Stimulated activated CD8-positive, alpha-beta memory T cell treated with anti-CD3 and anti-CD28 coated beads, Interleukin-4, amount 100 ng/mL, for 1 hour (primary cell): ENCODE results near the gene RASSF6.
"Not testable (repeated sequence)": the region's sequence is repeated elsewhere in the genome, so short reads cannot be mapped to it uniquely, and the experiment has no call there.

Experiments
- DNase-seq, 2 donors: peaks; one replicate each; pipeline ENCODE4 v3.0.0-alpha.2; 2020; ENCODE audit warnings: low read depth in 2 of 2, low spot score in 1 of 2

Gene RASSF6

DNA sequence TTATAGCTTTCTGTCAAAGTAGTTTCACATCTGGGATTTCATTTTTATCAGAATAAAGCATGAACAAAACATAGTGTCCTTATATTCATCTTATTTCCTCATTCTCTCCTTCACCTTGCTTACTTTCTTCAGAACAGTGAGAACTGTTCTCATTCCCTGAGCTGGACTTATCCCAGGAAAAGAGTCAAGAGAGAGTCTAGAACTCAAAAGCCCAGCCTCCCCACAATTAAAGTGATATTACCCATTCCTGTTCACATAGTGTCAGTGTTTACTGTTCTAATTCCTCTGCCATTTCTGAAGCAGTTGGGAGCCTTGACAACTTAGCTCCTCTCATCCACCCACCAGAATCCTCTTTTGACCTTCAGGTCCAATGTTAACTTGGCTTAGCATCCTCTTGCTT, 42.9 kb downstream of the RASSF6 start:
- DNase-seq = no peak

DNA sequence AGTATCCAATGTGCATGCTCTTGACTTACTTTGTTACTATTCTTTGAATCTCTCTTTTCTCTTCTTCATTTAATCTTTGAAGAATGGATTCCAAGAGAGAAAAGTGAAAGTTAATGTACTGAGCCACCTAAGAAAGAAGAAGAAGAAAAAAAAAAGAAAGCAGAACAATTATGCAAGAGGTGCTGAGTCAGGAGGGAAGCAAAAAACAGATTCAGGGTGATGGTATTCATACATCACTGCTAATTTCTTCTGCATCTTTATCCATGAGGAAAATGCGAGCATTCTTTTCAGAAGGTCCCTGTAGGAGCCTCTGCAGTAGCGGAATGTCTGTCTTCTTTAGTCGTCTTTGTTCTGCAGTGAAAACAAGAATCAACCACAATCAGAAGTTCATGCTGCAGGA, 43.9 kb downstream of the RASSF6 start:
- no peak for DNase-seq

DNA sequence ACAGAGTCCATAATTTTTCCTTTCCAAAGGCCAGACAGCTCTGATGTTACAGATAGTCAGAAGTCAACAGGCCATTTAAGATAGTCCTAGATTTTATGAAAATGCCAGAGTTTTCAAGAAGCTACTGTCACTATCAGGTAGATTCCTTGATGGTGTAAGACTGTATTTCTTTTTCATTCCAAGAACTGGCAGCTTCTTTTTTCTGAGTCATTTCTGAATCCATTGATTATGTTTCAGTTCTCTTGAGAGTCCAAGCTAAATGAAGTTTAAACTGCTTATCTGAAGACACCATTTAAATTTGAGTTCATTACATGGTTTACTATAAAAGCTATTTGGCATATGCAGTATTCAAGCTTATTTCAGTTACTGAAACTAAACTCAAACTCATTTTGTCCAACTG, 44.6 kb downstream of the RASSF6 start:
- DNase-seq = no peak

DNA sequence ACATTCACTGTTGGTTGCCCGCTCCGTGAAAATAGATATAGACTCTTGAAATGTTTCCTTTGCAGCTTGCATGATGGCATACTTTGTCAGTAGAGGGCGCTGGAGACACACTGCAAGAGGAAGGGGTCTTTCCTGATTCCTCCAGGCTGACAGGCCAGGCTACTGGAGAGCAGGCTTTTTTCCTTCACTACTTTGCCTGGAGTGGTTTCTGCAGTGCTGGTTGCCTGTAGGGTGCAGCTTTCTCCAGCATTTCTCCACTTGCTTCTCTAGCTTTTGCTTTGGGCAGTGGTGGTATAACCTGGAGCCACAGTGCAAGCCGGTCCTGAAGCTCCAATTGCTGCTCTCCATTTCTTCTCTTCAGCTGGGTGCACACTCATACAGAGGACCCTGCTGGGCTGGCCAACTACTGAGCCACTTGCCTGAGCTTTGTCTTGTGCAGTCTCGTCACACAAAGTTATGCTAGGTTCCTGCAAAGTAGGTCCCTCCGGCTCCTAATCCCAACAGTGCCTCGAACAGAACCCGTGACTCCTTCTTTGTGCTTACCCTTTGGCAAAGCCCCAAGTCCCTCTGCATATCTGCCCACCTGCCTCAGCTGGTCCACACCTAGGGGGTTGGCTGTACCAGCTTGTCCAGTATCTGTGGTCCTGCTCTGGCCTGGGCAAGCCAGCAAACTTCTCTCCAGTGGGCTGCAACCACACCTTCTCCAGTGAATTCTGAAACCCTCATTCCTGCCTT, 46.3 kb downstream of the RASSF6 start:
- DNase-seq = no peak

DNA sequence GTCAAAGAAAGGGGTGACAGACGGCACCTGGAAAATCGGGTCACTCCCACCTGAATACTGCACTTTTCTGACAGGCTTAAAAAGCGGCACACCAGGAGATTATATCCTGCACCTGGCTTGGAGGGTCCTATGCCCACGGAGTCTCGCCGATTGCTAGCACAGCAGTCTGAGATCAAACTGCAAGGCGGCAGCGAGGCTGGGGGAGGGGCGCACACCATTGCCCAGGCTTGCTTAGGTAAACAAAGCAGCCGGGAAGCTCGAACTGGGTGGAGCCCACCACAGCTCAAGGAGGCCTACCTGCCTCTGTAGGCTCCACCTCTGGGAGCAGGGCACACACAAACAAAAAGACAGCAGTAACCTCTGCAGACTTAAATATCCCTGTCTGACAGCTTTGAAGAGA, 69.4 kb downstream of the RASSF6 start:
- DNase-seq = not testable (repeated sequence)

DNA sequence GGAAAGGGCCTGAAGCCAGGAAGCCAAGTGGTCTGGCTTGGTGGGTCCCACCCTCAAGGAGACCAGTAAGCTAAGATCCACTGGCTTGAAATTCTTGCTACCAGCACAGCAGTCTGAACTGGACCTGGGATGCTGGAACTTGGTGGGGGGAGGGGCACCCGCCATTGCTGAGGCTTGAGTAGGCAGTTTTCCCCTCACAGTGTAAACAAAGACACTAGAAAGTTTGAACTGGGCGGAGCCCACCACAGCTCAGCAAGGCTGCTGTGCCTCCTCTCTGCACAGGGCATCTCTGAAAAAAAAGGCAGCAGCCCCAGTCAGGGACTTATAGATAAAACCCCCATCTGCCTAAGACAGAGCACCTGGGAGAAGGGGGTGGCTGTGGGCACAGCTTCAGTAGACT, 75.6 kb downstream of the RASSF6 start:
- DNase-seq = no peak

DNA sequence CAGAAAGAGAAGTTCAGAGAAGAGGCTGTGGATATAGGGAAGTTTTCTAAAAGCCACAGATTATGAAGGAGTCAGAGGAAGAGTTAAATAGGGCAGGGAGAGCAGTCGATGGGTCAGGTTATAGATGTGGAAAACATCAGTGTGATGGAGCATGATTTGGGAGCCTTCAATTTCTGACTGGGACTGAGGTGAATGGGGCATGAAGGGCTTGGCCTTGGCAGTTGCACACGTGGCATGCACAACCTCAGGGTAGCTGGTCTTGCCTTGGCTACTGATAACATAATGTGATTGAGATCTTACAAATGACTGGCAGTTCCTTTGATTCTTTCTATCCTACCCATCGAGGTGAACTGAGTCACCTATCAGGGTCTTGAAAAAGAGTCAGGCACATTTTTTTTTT, 79.0 kb downstream of the RASSF6 start:
- DNase-seq = no peak

DNA sequence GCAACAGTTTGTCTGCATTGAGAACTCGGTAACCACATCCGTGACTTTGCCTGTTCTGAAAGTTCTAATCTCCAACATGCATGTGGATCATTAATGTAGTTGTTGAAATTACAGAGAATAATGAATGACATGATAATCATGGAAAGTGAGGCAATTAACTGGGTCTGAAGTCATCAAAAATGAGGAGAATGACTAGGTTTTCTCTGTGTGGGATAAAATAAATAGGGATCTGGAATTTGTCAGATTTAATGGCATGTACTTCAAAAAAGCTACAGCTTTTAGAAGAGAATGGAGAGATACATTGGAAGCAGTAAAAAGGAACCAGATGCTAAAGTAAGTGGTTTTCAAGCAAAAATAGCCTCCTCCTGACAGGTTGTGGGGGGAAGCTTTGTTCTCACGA, 79.4 kb downstream of the RASSF6 start:
- no peak for DNase-seq

DNA sequence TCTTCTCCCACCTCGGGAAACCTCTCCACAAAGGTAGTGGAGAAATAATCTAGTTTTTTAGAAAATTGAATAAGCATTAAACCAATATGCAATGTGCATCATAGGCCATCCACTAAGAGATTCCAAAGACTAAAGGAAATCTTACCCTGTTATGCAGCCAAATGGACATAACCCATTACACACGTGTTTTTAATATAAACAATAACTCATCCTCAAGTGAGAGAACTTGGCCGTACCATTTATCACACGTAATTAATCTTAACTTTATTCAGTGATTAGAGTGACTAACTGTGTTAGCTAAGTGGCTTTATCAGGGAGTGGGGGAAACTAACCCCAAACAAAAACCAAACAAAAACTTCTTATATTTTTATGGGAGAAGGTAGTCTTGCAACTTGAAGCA, 80.8 kb downstream of the RASSF6 start:
- DNase-seq = no peak

DNA sequence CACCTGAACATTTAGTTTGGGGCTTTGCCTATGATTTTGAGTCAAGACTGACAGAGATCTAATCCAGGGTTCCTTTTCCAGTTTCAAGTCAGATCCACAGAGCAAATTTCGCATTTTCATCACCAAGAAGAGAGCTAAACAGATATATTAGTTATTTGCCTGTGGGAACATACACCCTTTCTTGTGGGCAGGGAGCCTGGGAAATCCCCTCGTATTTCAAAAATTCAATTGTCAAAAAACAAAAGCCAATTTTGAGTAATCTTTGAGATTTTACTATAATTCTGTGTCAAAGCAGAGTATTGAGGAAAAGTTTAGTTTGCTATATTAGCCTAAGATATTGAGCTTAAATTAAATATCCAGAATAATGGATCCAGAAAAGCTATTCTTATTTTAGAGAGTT, 82.1 kb downstream of the RASSF6 start:
- no peak for DNase-seq

DNA sequence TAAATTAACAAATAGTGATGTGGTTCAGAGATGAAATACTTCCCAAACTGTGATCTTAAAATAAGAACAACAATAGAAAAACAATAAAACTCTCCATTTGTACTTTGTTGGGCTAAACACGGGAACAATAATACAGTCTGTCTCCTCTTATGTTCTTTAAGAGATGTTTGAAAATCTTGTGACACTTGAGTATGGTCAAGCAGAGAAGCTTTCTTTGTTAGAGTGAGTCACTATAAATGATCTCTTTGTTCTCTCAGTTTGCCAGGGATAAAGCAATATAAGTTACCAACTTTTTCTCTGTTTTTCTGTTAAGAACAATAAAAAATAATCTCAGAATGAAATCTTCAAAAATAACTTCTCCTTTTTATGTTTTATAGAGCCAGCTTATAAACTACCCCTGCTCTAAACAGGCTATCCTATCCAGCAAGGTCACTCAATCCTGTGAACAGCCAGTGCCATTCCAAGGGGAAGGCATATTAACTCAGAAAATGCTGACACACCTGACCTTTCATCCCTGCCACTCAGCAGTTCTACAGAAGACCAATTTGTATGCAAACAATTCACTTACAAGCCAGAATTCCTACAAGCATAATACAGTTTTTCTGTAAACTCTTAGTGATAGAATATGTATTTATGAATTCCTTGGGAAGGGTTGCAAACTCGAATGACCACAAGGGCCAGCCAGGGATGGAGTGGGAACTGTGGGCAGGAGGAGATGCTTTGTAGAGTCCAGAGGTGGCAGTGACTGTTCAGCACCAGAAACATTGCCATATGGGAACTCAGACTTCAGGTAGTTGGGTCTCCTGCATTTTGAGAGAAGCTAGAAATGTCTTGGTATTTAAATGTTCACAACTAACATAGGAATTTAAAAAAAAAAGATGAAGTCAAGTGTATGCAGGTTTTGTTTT, 86.5 kb downstream of the RASSF6 start:
- DNase-seq = no peak

DNA sequence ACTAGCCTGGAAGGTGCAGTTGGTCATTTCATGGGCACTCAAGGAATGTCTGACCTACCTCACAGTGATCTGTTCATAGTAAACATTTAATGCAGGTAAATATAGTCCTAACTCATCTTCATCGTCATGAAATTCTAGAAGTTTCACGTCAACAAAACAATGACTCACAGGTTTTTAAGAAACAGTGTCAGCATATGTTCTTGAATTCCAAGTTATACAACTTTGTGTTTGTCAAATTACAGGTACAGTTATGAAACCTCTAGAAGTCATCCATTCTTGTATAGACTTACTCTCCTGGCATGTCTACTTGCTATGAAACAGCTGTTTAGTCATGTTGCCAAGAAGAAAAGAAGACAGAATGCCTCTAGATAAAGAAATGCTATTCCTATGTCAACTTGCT, 92.1 kb downstream of the RASSF6 start:
- no peak for DNase-seq

DNA sequence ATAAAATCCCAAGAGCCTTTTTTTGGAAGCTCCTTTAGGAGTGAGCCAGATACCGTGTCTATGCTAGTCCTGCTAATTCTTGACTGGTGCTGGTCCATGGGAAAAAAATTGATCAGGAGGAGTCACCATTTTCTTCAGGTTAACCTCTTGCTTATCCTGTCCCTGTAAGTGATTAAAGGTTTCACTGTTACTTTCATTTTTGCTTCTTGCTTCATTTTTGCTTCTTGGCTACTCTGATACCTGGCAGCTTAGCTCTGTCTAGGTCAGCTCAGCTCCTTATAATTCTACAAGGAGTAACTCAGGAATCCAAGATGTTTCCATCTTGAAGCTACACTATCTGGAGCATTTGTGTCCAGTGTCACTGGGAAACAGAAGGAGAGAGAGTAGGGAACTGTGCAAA, 93.0 kb downstream of the RASSF6 start:
- no peak for DNase-seq

DNA sequence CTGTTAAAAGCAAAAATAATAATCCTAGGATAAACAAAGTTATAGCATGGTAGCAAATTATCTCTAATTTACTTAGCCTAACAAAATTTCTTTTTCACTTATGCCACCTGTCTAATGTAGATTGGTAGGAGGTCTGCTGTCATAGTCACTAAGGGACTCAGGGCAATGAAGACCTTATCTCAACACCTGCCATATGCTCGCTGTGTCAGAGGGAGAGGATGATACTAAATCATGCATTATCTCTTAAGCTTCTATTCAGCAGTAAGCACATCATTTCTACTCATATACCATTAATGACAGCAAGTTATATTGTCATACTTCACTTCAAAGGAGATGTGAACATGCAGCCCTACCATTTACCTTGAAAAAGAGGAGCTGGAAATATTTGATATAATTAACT, 94.6 kb downstream of the RASSF6 start:
- DNase-seq = no peak

DNA sequence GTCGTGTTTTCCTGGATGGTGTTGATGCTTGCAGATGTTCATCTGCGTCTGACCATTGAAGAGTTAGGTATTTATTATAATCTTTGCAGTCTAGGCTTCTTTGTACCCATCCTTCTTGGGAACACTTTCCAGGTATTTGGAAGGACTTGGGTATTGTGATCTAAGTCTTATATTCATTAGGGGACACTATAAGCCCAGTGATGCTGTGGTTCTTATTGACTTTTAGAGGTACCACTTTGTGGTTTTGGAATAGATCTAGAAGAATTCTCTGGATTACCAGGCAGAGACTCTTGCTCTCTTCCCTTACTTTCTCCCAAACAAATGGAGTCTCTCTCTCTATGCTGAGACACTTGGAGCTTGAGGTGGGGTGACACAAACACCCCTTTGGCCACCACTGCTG, 97.1 kb downstream of the RASSF6 start:
- no peak for DNase-seq
